Adrenal gland (tissue), 5 donors: ENCODE measurements around the gene NARF.

ENCODE experiments used
- POLR2A ChIP-seq, 2 donors: fragments of 450-650 bp; IDR thresholded peaks; one replicate each; pipeline ENCODE4 v1.6.1; 2017; ENCODE audit warnings: antibody characterized with exemption in 2 of 2, mild to moderate bottlenecking in 2 of 2, moderate library complexity in 1 of 2
- TF ChIP-seq, protein P1 (sequence below), 6 experiments: fragments of 450-650 bp in 4 of 6; fragments of 200-600 bp in 2 of 6; sonication (generic) in 1 of 6; IDR thresholded peaks; 1 replicate in 5 of 6; 2 replicates in 1 of 6; pipeline versions ENCODE4 v1.5.1 to v1.8.0; 2016 to 2021; ENCODE audit warnings: antibody characterized with exemption in 6 of 6, mild to moderate bottlenecking in 2 of 6, moderate library complexity in 1 of 6
- donor health status: DM: no; HTN: no; CAD: no.

DNA sequence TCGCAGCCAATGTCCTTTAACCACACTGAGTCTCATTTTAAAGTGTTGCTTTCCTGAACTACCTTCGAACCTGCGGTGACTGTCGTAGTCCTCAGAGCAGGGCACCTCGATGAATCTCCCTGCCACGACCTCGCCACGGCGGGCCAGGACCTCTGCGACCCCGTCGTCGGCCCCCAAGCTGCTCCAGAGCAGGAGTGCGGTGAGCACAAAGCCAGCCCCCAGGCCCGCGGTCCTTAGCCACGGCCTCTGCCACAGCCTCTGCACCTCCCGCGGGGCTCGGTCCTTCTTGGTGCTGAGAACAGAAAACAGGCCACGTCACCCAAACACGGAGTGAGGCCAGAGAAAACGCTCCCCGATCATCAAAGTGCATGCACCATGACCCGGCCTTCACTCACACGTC, 43.2 kb upstream of the NARF start:
- TF ChIP-seq, protein P1, sequence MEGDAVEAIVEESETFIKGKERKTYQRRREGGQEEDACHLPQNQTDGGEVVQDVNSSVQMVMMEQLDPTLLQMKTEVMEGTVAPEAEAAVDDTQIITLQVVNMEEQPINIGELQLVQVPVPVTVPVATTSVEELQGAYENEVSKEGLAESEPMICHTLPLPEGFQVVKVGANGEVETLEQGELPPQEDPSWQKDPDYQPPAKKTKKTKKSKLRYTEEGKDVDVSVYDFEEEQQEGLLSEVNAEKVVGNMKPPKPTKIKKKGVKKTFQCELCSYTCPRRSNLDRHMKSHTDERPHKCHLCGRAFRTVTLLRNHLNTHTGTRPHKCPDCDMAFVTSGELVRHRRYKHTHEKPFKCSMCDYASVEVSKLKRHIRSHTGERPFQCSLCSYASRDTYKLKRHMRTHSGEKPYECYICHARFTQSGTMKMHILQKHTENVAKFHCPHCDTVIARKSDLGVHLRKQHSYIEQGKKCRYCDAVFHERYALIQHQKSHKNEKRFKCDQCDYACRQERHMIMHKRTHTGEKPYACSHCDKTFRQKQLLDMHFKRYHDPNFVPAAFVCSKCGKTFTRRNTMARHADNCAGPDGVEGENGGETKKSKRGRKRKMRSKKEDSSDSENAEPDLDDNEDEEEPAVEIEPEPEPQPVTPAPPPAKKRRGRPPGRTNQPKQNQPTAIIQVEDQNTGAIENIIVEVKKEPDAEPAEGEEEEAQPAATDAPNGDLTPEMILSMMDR (IDR thresholded peaks at IDR 0.05) = no peak
- TF ChIP-seq POLR2A (IDR thresholded peaks at IDR 0.05) = no peak
